ACHN (cell line): ENCODE data around the gene VWA5A.

Source experiments
- DNase-seq: peaks from one replicate; pipeline ENCODE4 v3.0.0-alpha.2; 2015
- in situ Hi-C: cut with HindIII; loops from 2 replicates; pipeline ENCODE4 v1.10.0; 2017; ENCODE audit warnings: low sequenced_read_pairs, low pct_ligation_motif_present, low pct_unique_long_range_greater_than_20kb

The VWA5A gene

GRCh38 chr11:124114942-124115781, at the start of gene VWA5A:
VWA5A (plus strand) TSS chr11:124115450; CDS start chr11:124117512, 2,062 bp downstream.
- in situ Hi-C loops, result no loop called here
- peak; percentile 77 for DNase-seq

- no peak for DNase-seq
- in situ Hi-C loops, result no loop called here
These were observed 46.6 kb upstream of the VWA5A start for GRCh38 chr11:124068601-124069110.

GRCh38 chr11:124069429-124070401, 45.5 kb upstream of the VWA5A start:
- peak; percentile 35 for DNase-seq
- in situ Hi-C loops, result no loop called here

- in situ Hi-C loops, result no loop called here
- peak; percentile 46 for DNase-seq
These were observed 44.2 kb upstream of the VWA5A start for GRCh38 chr11:124070915-124071622.

GRCh38 chr11:124071623-124071948, 43.7 kb upstream of the VWA5A start:
- DNase-seq, result no peak
- in situ Hi-C loops, result no loop called here

GRCh38 chr11:124072147-124072546, 43.1 kb upstream of the VWA5A start:
- in situ Hi-C loops, result no loop called here
- DNase-seq, result no peak

- in situ Hi-C loops, result no loop called here
These were observed 40.7 kb upstream of the VWA5A start for GRCh38 chr11:124074554-124074953.

GRCh38 chr11:124075492-124075840, 39.8 kb upstream of the VWA5A start:
- in situ Hi-C loops, result no loop called here
- DNase-seq, result no peak

More at GRCh38 chr11:124074554-124074953, 40.7 kb upstream of the VWA5A start:
- no peak for DNase-seq

GRCh38 chr11:124075841-124076651, 39.2 kb upstream of the VWA5A start:
- peak; percentile 3 for DNase-seq
- in situ Hi-C loops, result no loop called here

- in situ Hi-C loops, result no loop called here
- DNase-seq, result no peak
These were observed 38.0 kb upstream of the VWA5A start for GRCh38 chr11:124077266-124077665.

GRCh38 chr11:124078591-124078990, 36.7 kb upstream of the VWA5A start:
- DNase-seq, result no peak
- in situ Hi-C loops, result no loop called here

- no peak for DNase-seq
- in situ Hi-C loops, result no loop called here
These were observed 35.5 kb upstream of the VWA5A start for GRCh38 chr11:124079631-124080326.

GRCh38 chr11:124080327-124081001, 34.8 kb upstream of the VWA5A start:
- DNase-seq, result no peak
- in situ Hi-C loops, result no loop called here

- no peak for DNase-seq
- in situ Hi-C loops, result no loop called here
These were observed 33.8 kb upstream of the VWA5A start for GRCh38 chr11:124081483-124081882.

- in situ Hi-C loops, result no loop called here
- DNase-seq, result no peak
These were observed 32.9 kb upstream of the VWA5A start for GRCh38 chr11:124082371-124082770.

- no peak for DNase-seq
- in situ Hi-C loops, result no loop called here
These were observed 29.7 kb upstream of the VWA5A start for GRCh38 chr11:124085583-124085982.
